Keratinocyte (primary cell): ENCODE data around the gene HLA-DMB.

ENCODE experiments used
- CTCF ChIP-seq, 3 experiments: IDR thresholded peaks in 1 of 3; conservative IDR thresholded peaks in 1 of 3; optimal IDR thresholded peaks in 1 of 3; 2 replicates in 2 of 3; 3 replicates in 1 of 3; pipeline versions ENCODE3 to v1.5.1; 2011; ENCODE audit warnings: low read length in 3 of 3, mild to moderate bottlenecking in 3 of 3, moderate library complexity in 2 of 3, control low read depth in 1 of 3, inconsistent platforms in 1 of 3; ENCODE audit not compliant: insufficient read depth in 2 of 3; ENCODE audit errors: extremely low read depth in 1 of 3
- EZH2 ChIP-seq: IDR thresholded peaks from one replicate; pipeline ENCODE4 v1.6.1; 2012; ENCODE audit warnings: inconsistent platforms, mild to moderate bottlenecking, low read length, moderate library complexity

GRCh38 chr6:32977953-32978324 lies 37.1 kb upstream of the HLA-DMB start:
- TF ChIP-seq CTCF (optimal IDR thresholded peaks at IDR 0.05 in 1 of 3, IDR thresholded peaks at IDR 0.05 in 1 of 3, conservative IDR thresholded peaks at IDR 0.05 in 1 of 3; ENCODE audit: extremely low read depth in 1 of 3, insufficient read depth in 2 of 3, low read length in 3 of 3), result no peak
- no peak for TF ChIP-seq EZH2
